ENCODE measurements around the gene CIRBP. TPM values are rescaled to one million over a fixed set of nuclear protein-coding genes. Genes with fewer than 3 reads are reported as not detected.

The CIRBP gene
- total RNA-seq, 1 donor from 2014 or later, result 370 TPM

GRCh38 chr19:1222394-1222793 lies 46.7 kb upstream of the CIRBP start:
- DNase-seq (ENCODE audit: low read depth), result no peak
- no peak overlapping the region for H3K4me3 ChIP-seq (ENCODE audit: low read depth, low read length)
- TF ChIP-seq CTCF (IDR thresholded peaks at IDR 0.05; ENCODE audit: insufficient read depth, low read length, severe bottlenecking), result no peak
- H3K36me3 ChIP-seq (ENCODE audit: control insufficient read depth, insufficient read depth, low read length), result peaks cover 24% of the 10 kb centered on the region
- FAIRE-seq, result no peak
- H3K27me3 ChIP-seq (ENCODE audit: control insufficient read depth, insufficient read depth, low read length), result no peaks in the 10 kb centered on the region

- no peaks in the 10 kb centered on the region for H3K27me3 ChIP-seq (ENCODE audit: control insufficient read depth, insufficient read depth, low read length)
- TF ChIP-seq CTCF (IDR thresholded peaks at IDR 0.05; ENCODE audit: insufficient read depth, low read length, severe bottlenecking), result peak; percentile 67
- DNase-seq (ENCODE audit: low read depth), result peak; percentile 26
- H3K4me3 ChIP-seq (ENCODE audit: low read depth, low read length), result no peak overlapping the region
- peaks cover 22% of the 10 kb centered on the region for H3K36me3 ChIP-seq (ENCODE audit: control insufficient read depth, insufficient read depth, low read length)
- FAIRE-seq, result no peak
Measured at GRCh38 chr19:1223018-1223855, 45.9 kb upstream of the CIRBP start.

- TF ChIP-seq CTCF (IDR thresholded peaks at IDR 0.05; ENCODE audit: insufficient read depth, low read length, severe bottlenecking), result no peak
- FAIRE-seq, result no peak
- H3K36me3 ChIP-seq (ENCODE audit: control insufficient read depth, insufficient read depth, low read length), result peaks cover 22% of the 10 kb centered on the region
- no peak for DNase-seq (ENCODE audit: low read depth)
- no peaks in the 10 kb centered on the region for H3K27me3 ChIP-seq (ENCODE audit: control insufficient read depth, insufficient read depth, low read length)
- no peak overlapping the region for H3K4me3 ChIP-seq (ENCODE audit: low read depth, low read length)
Measured at GRCh38 chr19:1224047-1224825, 44.9 kb upstream of the CIRBP start.

GRCh38 chr19:1224847-1225246 lies 44.3 kb upstream of the CIRBP start:
- FAIRE-seq, result no peak
- no peak for DNase-seq (ENCODE audit: low read depth)
- Histone ChIP-seq H3K4me3 (ENCODE audit: low read depth, low read length) (no peak overlapping the region), H3K27me3 (ENCODE audit: control insufficient read depth, insufficient read depth, low read length) (no peaks in the 10 kb centered on the region), H3K36me3 (ENCODE audit: control insufficient read depth, insufficient read depth, low read length) (peaks cover 22% of the 10 kb centered on the region)
- TF ChIP-seq CTCF (IDR thresholded peaks at IDR 0.05; ENCODE audit: insufficient read depth, low read length, severe bottlenecking), result no peak

GRCh38 chr19:1225440-1226226 lies 43.5 kb upstream of the CIRBP start:
- DNase-seq (ENCODE audit: low read depth), result no peak
- no peak for FAIRE-seq
- no peak for TF ChIP-seq CTCF (IDR thresholded peaks at IDR 0.05; ENCODE audit: insufficient read depth, low read length, severe bottlenecking)
- Histone ChIP-seq H3K4me3 (ENCODE audit: low read depth, low read length) (no peak overlapping the region), H3K36me3 (ENCODE audit: control insufficient read depth, insufficient read depth, low read length) (peaks cover 22% of the 10 kb centered on the region), H3K27me3 (ENCODE audit: control insufficient read depth, insufficient read depth, low read length) (no peaks in the 10 kb centered on the region)

Measured in bronchial epithelial cell (primary cell).